SHP77 treated with DMSO at 0.1 percent for 48 hours (cell line): ENCODE data around the gene CAPN7.
"Not testable (repeated sequence)": the region's sequence is repeated elsewhere in the genome, so short reads cannot be mapped to it uniquely, and the experiment has no call there.

Source experiments
- DNase-seq: peaks from one replicate; lab custom pipeline; 2025; lab: John Stamatoyannopoulos, UW

CAPN7 gene

DNA sequence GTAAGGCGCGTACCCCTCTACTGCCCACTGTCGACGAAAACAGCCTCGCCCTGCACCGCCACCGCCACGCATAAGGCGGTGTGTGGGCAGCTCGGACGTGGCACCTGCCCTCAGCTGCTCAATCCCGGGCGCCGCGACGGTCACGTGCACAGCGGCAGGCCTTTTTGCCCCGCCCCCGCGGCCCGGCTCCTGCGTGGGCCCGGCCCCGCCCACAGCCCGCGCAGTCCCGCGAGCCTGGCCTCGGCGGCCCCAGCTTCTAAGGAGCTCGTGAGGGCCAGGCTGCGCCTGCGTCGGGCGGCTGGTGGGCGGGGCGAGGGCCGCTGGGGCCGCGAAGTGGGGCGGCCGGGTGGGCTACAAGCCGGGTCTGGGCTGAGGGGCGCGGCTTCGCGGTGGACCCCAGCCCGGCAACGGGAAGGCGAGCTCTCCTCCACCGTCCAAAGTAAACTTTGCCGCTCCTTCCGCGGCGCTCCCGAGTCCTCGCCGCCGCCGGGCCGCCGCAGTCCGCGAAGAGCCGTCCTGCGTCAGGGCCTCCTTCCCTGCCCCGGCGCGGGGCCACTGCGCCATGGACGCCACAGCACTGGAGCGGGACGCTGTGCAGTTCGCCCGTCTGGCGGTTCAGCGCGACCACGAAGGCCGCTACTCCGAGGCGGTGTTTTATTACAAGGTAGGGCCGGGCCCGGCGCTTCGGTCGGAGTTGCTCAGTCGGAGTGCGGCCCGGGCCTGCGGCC is at the start of gene CAPN7:
TSS of gene CAPN7 (plus strand) at position 313 of the 728 bp plus-strand sequence. CDS start at position 563, 250 bp downstream.
- no peak for DNase-seq

DNA sequence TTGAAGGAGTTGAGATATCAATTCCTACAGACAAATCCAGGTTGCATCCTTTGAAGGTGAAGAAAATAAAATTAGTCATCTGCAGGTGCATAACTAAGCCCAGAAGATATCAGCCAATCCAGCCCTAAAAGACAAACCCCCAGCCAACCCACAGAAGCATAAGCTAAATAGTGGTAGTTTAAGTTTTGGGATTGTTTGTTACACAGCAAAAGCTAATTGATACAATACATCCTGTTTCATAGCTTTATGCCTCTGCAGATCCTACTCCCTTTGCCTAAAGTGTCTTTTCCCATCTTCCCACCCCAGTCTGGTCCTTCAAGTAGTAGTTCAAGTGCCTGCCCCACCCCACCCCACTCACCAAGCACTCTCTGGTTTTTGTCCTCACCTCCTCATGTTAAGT is 48.6 kb upstream of the CAPN7 start:
- no peak for DNase-seq

DNA sequence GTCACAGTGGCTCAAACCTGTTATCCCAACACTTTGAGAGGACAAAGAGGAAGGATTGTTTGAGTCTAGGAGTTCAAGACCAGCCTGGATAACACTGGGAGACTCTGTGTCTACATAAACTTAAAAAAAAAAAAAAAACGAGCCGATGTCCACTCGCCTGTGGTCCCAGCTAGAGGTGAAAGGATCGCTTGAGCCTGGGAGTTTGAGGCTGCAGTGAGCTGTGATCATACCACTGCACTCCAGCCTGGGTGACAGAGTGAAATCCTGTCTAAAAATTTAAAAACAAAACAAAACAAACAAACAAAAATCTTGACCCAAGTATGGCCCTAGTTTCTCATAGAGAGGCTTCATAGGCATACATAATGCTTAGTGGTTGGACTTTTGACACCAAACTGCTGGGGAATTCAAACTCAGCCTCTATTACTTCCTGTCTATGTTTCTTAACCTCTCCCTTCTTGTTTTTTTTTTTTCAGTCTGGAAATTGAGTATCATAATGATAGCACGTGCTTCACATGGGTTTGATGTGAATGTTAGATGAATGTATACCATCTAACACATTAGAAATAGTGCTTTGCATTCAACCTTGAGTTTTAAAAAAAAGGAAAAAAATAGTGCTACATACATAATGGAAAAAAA is 46.4 kb upstream of the CAPN7 start:
- no peak for DNase-seq

DNA sequence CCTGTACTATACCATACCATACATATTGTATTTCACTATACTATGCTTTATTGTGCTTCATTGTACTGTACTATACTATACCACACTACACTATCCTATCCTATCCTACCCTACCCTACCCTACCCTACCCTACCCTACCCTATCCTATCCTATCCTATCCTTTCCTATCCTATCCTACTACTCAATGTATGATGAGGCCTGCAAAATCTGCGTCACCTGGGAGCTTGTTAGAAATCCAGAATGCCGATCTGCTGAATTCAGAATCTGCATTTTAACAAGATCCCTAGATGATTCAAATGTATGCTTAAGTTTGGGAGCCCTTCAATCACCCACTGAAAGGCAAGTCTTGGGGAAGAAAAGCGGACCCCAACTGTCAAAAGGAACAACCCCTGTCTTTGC is 45.4 kb upstream of the CAPN7 start:
- no peak for DNase-seq

DNA sequence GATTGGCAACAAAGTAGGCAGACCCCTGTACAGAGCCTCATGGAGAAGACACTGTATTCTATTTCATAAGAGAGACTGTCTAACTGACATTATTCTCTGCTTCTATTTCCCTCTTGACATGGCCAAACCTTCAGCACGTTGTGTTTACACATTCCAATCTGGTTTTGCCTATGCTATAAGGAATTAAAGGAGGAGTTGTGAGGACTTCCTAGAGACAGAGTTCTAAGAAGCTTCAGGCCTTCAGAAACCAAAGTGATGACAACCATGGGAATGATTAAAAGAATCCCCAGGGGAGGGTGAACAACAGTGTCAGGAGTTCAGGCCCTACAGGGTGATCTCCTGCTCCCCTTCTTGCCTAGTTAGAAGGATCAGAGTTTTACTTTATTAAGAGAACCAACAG is 44.9 kb upstream of the CAPN7 start:
- no peak for DNase-seq

DNA sequence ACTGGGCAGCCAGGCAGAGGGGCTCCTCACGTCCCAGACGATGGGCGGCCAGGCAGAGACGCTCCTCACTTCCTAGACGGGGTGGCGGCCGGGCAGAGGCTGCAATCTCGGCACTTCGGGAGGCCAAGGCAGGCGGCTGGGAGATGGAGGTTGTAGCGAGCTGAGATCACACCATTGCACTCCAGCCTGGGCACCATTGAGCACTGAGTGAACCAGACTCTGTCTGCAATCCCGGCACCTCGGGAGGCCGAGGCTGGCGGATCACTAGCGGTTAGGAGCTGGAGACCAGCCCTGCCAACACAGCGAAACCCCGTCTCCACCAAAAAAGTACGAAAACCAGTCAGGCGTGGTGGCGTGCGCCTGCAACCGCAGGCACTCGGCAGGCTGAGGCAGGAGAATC is 42.4 kb upstream of the CAPN7 start:
- not testable (repeated sequence) for DNase-seq

DNA sequence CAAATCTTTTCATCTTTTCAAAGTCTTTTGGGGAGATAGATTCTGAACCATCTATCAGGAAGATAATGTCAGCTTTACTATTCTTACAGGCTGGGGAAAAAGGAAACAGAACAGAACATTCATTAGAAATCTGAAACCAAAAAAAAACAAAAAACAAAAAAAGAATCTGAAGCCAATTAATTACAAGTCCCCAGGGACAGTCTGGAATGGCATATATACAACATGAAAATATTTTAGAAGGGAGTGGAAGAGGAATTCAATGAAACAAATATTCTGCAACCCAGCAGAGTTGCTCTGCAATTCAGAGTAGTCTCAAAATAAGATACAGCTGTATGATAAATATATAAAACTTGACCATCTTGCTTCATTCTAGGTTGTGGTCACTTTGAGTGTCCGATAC is 41.7 kb upstream of the CAPN7 start:
- DNase-seq: no peak

DNA sequence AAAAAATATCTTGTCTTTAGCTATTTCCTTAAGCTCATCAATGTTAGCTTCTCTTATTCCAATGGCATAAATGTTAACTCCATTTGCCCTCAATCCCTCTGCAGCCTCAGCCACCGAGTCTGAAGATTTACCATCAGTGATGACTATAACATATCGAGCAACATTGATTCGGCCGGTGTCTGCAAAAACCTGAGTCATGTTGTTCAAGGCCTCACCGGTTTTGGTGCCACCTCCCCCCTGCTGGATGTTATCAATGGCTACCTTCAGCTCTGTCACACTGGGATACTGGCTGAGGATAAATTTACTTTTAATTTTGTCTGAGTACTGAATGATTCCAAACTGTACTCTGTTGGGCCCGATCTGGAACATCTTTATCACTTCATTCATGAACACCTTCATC is 41.0 kb upstream of the CAPN7 start:
- DNase-seq: no peak

DNA sequence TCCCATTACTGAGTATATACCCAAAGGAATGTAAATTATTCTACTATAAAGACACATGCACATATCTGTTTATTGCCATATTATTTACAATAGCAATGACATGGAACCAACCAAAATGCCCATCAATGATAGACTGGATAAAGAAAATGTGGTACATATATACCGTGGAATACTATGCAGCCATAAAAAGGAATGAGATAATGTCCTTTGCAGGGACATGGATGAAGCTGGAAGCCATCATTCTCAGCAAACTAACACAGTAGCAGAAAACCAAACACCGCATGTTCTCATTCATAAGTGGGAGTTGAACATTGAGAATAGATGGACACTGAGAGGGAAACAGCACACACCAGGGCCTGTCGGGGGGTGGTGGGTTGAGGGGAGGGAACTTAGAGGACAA is 39.7 kb upstream of the CAPN7 start:
- not testable (repeated sequence) for DNase-seq

DNA sequence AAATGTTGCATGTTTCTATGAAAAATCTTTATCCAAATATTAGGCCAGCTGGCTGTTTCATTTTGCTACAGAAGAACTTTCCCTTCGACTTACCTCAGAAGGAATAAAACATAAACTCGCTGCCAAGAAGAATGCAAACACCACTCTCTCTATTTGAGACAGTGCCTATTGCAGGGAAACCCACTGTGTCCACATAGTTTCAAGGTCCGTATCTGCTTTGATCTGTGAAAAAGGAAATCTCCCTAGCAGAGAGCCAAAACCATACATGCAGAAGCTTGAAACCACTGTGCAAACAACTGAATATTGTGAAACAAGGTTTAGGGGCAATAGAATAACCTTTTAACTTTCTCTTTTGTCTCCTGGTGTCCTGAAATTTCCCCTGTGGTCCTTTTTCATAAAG is 35.0 kb upstream of the CAPN7 start:
- DNase-seq: no peak

DNA sequence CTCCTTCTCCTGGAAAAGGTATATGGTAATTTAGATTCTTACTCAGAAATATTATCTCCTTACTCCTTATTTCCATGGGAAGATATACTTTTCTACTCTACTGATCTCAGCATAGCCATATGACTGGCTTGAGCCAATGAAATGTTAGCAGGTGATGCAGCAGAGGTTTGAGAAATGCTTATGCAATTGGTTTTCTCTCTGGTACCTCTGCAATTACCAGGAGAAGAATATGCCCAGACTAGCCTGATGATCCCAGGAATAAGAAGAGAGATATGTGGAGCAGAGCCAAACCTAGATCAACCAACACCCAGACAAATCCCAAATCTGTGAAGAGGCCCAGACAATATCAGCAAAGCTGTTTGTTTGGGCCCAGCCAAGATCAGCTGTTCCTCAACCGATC is 33.2 kb upstream of the CAPN7 start:
- DNase-seq: no peak

DNA sequence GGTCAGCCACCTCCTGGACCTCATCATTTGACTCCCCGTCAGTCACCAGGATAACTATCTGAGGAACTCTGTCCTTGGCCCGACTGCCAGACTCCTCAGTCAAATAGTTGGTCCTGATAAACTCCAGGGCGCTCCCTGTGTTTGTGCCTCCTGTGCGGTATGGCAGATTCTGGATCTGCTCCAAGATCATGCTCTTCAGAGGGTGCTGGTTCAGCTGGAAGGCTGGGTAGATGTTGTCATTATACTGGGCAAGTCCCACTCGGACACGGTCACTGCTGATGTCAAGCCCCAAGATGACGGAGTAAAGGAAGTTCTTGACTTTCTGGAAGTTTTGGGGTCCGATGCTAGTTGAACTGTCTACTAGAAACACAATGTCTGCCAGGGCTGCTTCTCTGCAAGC is 31.1 kb upstream of the CAPN7 start:
- DNase-seq: no peak

DNA sequence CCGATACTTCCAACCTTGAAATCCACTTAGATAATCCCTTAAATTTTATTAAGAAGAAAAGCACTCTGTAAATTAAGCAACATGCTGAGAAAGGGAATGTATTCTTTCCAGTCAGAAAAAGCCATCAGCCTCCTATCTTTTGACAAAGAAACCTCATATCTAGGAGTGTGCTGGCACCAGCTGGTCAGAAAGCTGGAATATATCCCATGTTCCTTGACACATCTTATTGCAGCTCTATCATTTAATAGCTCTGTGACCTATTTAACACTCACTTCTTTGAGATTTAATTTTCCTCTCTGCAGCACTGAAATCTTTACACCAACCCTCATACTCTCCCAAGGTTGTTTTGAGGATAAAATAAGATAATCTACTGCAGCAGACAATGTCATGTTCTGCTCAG is 30.4 kb upstream of the CAPN7 start:
- no peak for DNase-seq

DNA sequence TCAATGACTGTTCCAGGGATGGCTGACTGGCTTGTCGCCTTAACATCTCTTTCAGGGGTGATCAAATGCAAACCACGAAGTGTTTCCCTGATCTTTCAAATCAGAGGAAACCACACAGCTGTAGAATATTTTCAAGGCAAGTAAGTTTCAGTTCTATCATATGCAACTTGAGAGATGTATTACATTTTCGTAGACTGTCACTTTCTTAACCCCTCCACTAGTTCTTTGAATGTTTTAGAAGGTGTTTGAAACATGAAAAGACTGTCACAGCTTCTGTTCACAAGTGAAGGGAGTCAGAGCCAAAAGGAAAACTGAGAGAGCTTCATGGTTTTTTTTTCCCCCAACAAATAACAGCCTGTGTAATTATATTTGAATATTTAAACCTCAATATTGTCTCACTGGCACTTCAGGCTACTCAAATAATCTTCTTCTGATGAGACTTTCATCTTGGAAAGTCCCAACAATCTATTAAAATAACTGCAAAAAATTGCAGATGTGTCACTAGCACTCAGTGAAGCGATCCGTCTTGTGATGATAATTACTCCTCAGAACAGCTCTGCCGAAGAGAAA is 25.9 kb upstream of the CAPN7 start:
- DNase-seq: no peak

DNA sequence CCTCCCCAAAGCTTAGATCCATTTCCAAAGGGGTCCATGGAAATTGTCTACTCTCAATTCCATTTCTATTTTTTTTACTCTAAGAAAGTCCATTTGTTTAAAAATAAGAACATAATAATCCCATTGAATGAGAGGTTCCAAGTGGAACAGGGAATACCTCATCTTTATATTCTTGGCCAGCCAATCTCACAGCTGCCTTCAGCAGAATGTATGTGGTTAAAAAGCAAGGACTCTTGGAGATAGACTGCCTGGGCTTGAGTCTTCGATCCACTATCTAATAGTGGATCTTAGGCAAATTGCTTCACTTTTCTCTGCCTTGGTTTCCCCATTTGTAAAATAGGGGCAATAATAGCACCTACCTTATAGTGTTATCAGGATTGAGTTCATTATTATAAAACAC is 24.5 kb upstream of the CAPN7 start:
- DNase-seq: no peak

DNA sequence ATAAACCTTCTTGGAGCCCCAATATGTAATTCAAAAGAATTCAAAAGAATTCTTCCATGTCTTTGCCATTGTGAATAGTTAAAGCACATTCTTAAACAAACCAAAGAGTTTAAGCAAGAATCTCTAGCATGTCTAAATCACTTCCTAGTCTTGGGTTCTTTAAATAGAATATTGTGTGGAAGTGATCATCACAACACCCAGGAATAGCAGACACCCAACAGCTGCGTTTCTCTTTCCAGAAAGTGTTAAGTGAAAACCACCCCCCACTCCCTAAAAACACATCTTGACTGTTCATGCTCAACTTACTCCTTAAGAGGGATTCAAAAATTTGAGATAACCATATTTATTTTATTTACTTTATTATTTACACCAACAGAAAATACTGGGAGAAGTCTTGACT is 24.1 kb upstream of the CAPN7 start:
- DNase-seq: no peak

DNA sequence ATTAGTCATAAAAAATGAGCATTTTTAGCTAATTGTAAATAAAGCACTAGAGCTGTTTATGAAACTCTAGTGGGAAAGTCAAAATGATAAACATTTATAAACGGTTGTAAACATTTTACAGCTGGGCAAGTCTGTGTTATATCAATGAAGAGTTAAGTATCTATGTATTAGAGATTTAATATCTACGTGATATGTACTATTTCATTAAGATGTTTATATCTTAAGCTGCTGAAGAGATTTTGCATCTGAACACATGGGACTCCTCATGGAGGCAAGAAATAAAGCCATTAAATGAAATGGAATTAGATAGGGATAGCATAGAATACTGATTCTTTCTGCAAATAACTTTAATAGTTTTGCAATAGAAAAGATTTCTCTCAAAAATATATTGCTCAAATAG is 23.0 kb upstream of the CAPN7 start:
- no peak for DNase-seq

DNA sequence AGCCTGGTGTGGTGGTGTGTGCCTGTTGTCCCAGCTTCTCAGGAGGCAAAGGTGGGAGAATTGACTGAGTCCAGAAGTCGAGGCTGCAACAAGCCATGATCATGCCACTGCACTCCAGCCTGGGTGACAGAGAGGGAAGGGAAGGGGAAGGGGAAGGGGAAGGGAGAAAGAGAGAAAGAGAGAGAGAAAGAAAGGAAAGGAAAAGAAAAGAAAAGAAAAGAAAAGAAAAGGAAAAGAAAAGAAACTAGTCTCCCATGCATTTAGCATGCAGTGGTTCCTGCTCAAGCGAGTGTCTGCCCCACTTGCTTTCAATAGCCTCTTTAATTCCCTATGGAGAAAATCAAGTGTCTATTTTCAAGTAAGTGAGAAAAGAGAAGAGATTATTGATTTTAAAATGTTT is 20.6 kb upstream of the CAPN7 start:
- DNase-seq: no peak

DNA sequence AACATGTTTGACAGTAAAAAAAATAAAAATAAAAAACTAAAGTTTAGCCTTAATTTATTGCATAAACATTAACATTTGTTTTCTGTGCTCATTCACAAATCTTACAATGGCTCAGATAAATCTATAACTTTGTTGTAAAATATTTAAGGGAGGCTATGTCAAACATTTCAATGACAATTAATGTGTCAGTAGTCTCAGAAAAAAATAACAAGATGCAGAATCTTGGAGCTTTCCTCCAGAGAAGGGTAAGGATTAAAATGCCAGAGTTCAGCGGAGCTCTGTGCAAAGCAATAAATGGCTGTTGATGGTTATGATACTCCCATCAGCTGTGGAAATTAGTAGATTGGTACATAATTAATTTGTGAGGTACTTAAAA is 20.0 kb upstream of the CAPN7 start:
- DNase-seq: no peak

DNA sequence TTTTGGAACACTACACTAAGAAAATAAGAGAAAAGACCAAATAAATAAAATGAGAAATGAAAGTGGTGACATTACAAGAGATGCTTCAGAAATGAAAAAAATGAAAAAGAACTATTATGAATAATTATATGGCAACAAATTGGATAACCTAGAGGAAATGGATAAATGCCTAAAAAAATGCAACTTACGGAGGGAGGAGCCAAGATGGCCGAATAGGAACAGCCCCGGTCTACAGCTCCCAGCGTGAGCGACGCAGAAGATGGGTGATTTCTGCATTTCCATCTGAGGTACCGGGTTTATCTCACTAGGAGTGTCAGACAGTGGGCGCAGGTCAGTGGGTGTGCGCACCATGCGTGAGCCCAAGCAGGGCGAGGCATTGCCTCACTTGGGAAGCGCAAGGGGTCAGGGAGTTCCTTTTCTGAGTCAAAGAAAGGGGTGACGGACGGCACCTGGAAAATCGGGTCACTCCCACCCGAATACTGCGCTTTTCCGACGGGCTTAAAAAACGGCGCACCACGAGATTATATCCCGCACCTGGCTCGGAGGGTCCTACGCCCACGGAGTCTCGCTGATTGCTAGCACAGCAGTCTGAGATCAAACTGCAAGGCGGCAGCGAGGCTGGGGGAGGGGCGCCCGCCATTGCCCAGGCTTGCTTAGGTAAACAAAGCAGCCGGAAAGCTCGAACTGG is 19.4 kb upstream of the CAPN7 start:
- not testable (repeated sequence) for DNase-seq

DNA sequence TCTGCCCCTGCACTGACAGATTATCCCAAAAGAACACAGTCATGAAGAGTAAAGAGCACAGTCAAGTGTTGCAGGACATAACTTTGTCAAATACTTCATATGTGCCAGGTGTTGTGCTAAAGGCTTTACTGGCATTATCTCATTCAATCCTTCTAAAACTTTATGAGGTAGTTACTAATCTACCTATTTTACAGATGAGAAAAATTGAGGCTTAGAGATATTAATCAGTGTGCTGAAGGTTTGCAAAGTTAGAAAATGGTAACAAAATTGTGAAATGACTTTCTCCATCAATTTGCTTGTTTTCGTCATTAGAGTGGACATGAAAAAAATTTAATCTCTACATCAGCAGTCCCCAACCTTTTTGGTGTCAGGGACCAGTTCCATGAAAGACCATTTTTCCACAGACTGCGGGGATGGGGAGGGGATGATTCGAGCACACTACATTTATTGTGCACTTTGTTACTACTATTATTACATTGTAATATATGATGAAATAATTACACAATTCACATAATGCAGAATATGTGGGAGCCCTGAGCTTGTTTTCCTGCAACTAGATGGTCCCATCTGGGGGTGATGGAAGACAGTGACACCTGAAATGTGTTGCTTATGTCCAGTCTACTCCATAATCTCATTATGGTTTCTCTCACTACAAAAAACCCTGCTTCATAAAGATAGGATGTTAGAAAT is 8.6 kb upstream of the CAPN7 start:
- DNase-seq: no peak

DNA sequence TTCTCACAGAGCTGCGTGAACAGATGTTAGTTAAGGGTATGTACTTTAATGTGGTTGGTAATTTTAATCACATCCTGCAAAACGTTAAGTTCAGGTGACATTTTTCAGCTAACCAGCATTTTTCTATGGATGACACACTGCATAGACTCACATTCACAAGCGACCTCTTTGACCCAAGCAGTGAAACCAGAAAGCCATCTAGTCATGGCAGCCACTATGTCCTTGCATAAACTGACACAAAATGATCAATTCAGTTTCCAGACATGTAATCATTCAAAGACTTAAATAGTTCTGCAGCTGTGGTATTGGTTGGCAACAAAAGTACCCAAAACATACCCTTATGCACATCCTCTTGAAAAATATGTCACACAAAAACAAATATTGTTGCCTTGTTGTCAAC is 7.4 kb upstream of the CAPN7 start:
- DNase-seq: no peak
